ENCODE data around the gene LEMD2.

Gene LEMD2

GRCh38 chr6:33723371-33724085 lies 65.4 kb downstream of the LEMD2 start:
- DNase-seq (ENCODE audit: low spot score) = no peak

- DNase-seq (ENCODE audit: low spot score) = no peak
Observed at GRCh38 chr6:33722103-33722623, 66.8 kb downstream of the LEMD2 start.

GRCh38 chr6:33721508-33721907 lies 67.4 kb downstream of the LEMD2 start:
- no peak for DNase-seq (ENCODE audit: low spot score)
